Measurements from ENCODE around the gene KRTCAP2. TPM values are rescaled to one million over a fixed set of nuclear protein-coding genes. Genes with fewer than 3 reads are reported as not detected.

Gene KRTCAP2
- total and polyA plus RNA-seq, 2 experiments from 2014 or later = 189 to 484 TPM

DNA sequence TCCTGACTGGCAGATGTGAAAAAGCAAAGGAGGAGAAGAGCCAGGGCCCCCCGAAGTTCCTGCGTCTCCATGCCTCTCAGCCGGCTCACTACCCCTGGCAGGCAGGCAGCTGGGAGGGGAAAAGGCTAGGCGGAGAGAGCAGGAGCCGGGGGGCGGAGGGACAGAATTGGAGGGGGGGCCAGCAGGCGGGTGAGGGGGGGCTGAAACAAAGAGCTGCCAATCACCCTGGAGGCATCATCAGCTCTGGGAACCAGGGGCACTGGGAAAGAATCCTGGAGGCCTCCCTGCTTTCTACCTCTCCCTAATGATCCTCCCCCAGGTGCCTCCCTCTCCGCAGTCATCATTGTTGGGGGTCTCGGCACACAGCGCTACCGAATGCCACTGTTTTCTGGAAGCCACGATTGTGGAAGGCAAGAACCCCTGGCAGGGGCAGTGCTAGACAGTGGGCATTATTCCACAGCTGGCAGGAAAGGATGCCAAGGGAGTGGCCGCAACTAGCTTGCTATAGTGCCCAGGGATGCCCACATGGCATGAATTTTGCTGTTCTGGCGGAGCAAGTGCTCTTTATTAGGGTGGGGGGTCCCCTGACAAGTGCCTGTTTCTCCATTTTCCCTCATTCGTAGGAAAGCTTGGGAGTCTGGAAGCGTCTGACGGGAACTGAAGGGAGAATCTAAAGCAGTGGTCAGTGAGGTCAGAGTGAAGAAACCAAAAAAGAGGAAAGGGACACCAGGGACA, 34.9 kb upstream of the KRTCAP2 start, which contains the start of gene THBS3:
TSS of gene THBS3 (minus strand) at position 92 of the 735 bp plus-strand sequence. CDS start at position 71, 21 bp downstream.
- Histone ChIP-seq H3K79me2 (ENCODE audit: insufficient read depth) (peaks cover 13% of the 10 kb centered on the region), H3K27me3 (replicated peaks; ENCODE audit: insufficient read depth) (no peaks in the 10 kb centered on the region), H3K36me3 (ENCODE audit: low read depth) (no peaks in the 10 kb centered on the region), H4K20me1 (ENCODE audit: insufficient read depth) (no peaks in the 10 kb centered on the region), H3K9me2 (ENCODE audit: insufficient read depth) (no peaks in the 10 kb centered on the region), H3K4me2 (ENCODE audit: unreplicated experiment) (peak within 1 kb of the TSS; percentile 96), H3K9ac (peak within 1 kb of the TSS; percentile 99), H3K4me3 (peak within 1 kb of the TSS; percentile 98), H3F3A (ENCODE audit: insufficient read depth) (peaks cover 4% of the 10 kb centered on the region), H3K27ac (peak within 1 kb of the TSS; percentile 96), H3K9me3 (ENCODE audit: low read depth) (no peaks in the 10 kb centered on the region), H3K4me1 (ENCODE audit: insufficient read depth) (peaks cover 16% of the 10 kb centered on the region), H2AFZ (peak within 1 kb of the TSS; percentile 72)
- TF ChIP-seq EZH2phosphoT487 (IDR thresholded peaks at IDR 0.05; ENCODE audit: insufficient read depth, low read depth) (no peak), EZH2 (IDR thresholded peaks at IDR 0.05; ENCODE audit: insufficient read depth, poor library complexity, severe bottlenecking) (no peak)
- peak; percentile 60 for DNase-seq
- 4% methylated on average over 14 to 17 of the region's 17 CpGs for WGBS, 2 experiments (ENCODE audit: low coverage in 1 of 2, low lambda C conversion rate in 2 of 2, missing lambda C conversion rate in 2 of 2)
- in situ Hi-C loops (cut with MboI) = no loop called here

DNA sequence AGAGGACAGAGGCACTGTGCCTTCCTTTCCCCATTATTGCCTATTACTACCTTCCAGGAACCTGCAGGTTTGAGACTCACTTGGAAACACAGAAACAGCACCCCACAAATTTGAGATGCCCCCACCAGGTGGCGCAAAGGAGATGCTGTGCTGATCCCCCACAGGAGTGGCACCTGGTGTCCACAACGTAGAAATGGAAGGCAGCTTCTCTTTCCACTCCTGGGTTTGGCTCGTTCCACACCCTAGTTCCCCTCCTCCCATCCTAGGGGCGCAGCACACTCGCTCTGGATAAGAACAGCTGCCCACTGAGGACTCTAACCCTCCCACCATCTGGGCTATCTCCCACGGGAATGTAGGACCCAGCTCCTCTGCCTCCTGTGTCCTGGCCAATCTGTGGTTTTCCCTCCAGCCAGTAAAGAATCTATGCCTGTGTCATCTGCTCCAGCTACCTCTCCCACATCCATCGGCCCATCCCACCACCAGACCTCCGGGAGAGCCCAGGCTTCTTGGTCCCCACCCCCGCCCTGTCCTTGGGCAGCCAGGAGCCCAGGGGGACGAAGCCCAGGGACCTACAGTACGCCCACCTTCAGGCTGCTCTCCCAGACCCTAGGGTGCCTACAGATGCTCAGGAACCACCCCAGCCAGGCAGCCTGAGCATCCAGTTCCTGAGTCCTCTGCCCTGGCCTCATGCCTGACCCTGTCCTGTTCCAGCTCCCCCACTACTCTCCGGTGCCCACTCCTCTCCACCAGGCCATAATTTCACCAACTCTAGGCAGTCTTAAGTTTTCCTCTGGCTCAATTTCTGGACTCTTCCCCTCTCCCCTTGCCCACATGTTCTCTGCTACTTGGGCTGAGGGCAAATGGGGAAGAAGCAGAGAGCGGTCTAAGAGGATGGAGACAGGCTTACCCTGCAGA, 34.0 kb upstream of the KRTCAP2 start:
- H3K9me3 ChIP-seq (ENCODE audit: low read depth) = no peaks in the 10 kb centered on the region
- peaks cover 13% of the 10 kb centered on the region for H3K79me2 ChIP-seq (ENCODE audit: insufficient read depth)
- H3K4me3 ChIP-seq = peak overlapping the region; percentile 98
- peak; percentile 89 for DNase-seq
- H2AFZ ChIP-seq = peak overlapping the region; percentile 63
- H3K9ac ChIP-seq = peak overlapping the region; percentile 99
- peak overlapping the region; percentile 96 for H3K27ac ChIP-seq
- 4 to 5% methylated on average over 11 to 13 of the region's 13 CpGs for WGBS, 2 experiments (ENCODE audit: low coverage in 1 of 2, low lambda C conversion rate in 2 of 2, missing lambda C conversion rate in 2 of 2)
- H3K9me2 ChIP-seq (ENCODE audit: insufficient read depth) = no peaks in the 10 kb centered on the region
- peaks cover 4% of the 10 kb centered on the region for H3F3A ChIP-seq (ENCODE audit: insufficient read depth)
- no peaks in the 10 kb centered on the region for H4K20me1 ChIP-seq (ENCODE audit: insufficient read depth)
- no peaks in the 10 kb centered on the region for H3K36me3 ChIP-seq (ENCODE audit: low read depth)
- no peaks in the 10 kb centered on the region for H3K27me3 ChIP-seq (replicated peaks; ENCODE audit: insufficient read depth)
- no peak for TF ChIP-seq EZH2 (IDR thresholded peaks at IDR 0.05; ENCODE audit: insufficient read depth, poor library complexity, severe bottlenecking)
- TF ChIP-seq EZH2phosphoT487 (IDR thresholded peaks at IDR 0.05; ENCODE audit: insufficient read depth, low read depth) = no peak
- H3K4me1 ChIP-seq (ENCODE audit: insufficient read depth) = peaks cover 16% of the 10 kb centered on the region
- H3K4me2 ChIP-seq (ENCODE audit: unreplicated experiment) = peak overlapping the region; percentile 96
- in situ Hi-C loops (cut with MboI) = no loop called here

DNA sequence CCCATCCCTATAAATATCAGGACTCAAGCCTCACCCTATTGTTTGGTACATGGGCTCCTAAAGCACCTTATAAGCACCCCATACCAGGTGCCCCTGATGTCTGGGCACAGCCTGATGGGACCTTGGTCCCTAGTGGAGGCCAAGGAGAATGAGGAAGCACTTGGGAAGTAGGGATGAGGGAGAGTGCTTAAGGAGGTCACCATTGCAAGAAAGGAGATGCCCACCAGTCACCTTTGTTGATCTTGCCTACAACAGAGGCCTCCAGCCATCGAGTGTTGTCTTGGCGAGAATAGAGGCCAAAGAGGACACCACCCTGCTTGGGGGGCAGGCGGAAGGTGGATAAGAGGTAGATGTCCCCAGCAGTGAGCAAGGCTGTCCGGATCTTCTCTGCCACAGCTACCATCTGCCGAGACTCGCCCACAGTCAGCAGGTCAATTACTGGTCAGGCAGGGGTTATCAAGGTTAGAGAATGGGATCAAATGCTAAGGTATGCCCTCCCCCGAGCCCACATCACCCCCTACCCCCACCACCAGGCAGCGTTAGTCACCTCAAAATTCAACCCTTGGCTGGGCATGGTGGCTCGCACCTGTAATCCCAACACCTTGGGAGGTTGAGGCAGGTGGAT, 33.0 kb upstream of the KRTCAP2 start:
- Histone ChIP-seq H4K20me1 (ENCODE audit: insufficient read depth) (no peaks in the 10 kb centered on the region), H3K4me1 (ENCODE audit: insufficient read depth) (peaks cover 16% of the 10 kb centered on the region), H3K9me2 (ENCODE audit: insufficient read depth) (no peaks in the 10 kb centered on the region), H3K36me3 (ENCODE audit: low read depth) (no peaks in the 10 kb centered on the region), H3K9me3 (ENCODE audit: low read depth) (no peaks in the 10 kb centered on the region), H3K4me2 (ENCODE audit: unreplicated experiment) (no peak overlapping the region), H3K79me2 (ENCODE audit: insufficient read depth) (peaks cover 13% of the 10 kb centered on the region), H2AFZ (no peak overlapping the region), H3K9ac (no peak overlapping the region), H3K27ac (no peak overlapping the region), H3K27me3 (replicated peaks; ENCODE audit: insufficient read depth) (no peaks in the 10 kb centered on the region), H3K4me3 (no peak overlapping the region), H3F3A (ENCODE audit: insufficient read depth) (peaks cover 4% of the 10 kb centered on the region)
- in situ Hi-C loops (cut with MboI) = no loop called here
- WGBS, 2 experiments (ENCODE audit: low coverage in 1 of 2, low lambda C conversion rate in 2 of 2, missing lambda C conversion rate in 2 of 2) = 57 to 73% methylated on average over 8 to 9 of the region's 9 CpGs
- no peak for DNase-seq
- TF ChIP-seq EZH2phosphoT487 (IDR thresholded peaks at IDR 0.05; ENCODE audit: insufficient read depth, low read depth) = no peak
- TF ChIP-seq EZH2 (IDR thresholded peaks at IDR 0.05; ENCODE audit: insufficient read depth, poor library complexity, severe bottlenecking) = no peak

DNA sequence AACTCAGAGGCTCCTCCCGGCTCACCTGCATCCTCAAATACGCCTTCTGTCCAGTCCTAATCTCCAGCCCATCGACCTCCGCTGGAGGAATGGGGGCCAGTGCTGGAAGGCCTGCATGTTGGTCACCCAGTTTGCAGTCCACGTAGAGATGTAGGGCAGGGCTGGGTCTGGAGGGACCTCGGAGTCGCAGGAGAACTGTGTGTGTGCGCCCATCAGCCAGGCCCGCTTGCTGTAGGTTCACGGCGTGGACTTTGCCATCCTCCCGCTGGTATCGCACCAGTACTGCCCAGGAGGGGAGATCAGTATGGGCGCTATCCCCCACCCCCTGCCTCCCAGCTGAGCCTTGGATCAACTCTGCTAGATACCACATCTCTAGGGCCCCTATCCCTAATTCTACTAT, 31.9 kb upstream of the KRTCAP2 start:
- Histone ChIP-seq H3K4me1 (ENCODE audit: insufficient read depth) (peaks cover 16% of the 10 kb centered on the region), H3K27ac (no peak overlapping the region), H3K4me3 (no peak overlapping the region), H3K9me3 (ENCODE audit: low read depth) (no peaks in the 10 kb centered on the region), H2AFZ (no peak overlapping the region), H3F3A (ENCODE audit: insufficient read depth) (peaks cover 4% of the 10 kb centered on the region), H3K4me2 (ENCODE audit: unreplicated experiment) (no peak overlapping the region), H4K20me1 (ENCODE audit: insufficient read depth) (no peaks in the 10 kb centered on the region), H3K27me3 (replicated peaks; ENCODE audit: insufficient read depth) (no peaks in the 10 kb centered on the region), H3K79me2 (ENCODE audit: insufficient read depth) (peaks cover 9% of the 10 kb centered on the region), H3K36me3 (ENCODE audit: low read depth) (no peaks in the 10 kb centered on the region), H3K9me2 (ENCODE audit: insufficient read depth) (no peaks in the 10 kb centered on the region), H3K9ac (no peak overlapping the region)
- WGBS, 2 experiments (ENCODE audit: low coverage in 1 of 2, low lambda C conversion rate in 2 of 2, missing lambda C conversion rate in 2 of 2) = 86 to 88% methylated on average over 14 of the region's 14 CpGs
- no peak for TF ChIP-seq EZH2 (IDR thresholded peaks at IDR 0.05; ENCODE audit: insufficient read depth, poor library complexity, severe bottlenecking)
- no peak for TF ChIP-seq EZH2phosphoT487 (IDR thresholded peaks at IDR 0.05; ENCODE audit: insufficient read depth, low read depth)
- in situ Hi-C loops (cut with MboI) = no loop called here
- no peak for DNase-seq
